HG02938 (cell line): Measurements from ENCODE around the gene EPSTI1.

ENCODE experiments used
- ATAC-seq: cut with Tn5 transposase; IDR thresholded peaks from one replicate; pipeline ENCODE4 v1.9.1; 2021; ENCODE audit warnings: mild to moderate bottlenecking, moderate library complexity; ENCODE audit not compliant: unreplicated experiment

EPSTI1 gene

GRCh38 chr13:42976066-42976465 lies 16.0 kb downstream of the EPSTI1 start:
- ATAC-seq: no peak

- ATAC-seq: no peak
Measured at GRCh38 chr13:42973581-42973980, 18.5 kb downstream of the EPSTI1 start.

GRCh38 chr13:42971691-42972347 lies 20.2 kb downstream of the EPSTI1 start:
- no peak for ATAC-seq

- ATAC-seq: no peak
Measured at GRCh38 chr13:42970824-42971690, 21.0 kb downstream of the EPSTI1 start.

DNA sequence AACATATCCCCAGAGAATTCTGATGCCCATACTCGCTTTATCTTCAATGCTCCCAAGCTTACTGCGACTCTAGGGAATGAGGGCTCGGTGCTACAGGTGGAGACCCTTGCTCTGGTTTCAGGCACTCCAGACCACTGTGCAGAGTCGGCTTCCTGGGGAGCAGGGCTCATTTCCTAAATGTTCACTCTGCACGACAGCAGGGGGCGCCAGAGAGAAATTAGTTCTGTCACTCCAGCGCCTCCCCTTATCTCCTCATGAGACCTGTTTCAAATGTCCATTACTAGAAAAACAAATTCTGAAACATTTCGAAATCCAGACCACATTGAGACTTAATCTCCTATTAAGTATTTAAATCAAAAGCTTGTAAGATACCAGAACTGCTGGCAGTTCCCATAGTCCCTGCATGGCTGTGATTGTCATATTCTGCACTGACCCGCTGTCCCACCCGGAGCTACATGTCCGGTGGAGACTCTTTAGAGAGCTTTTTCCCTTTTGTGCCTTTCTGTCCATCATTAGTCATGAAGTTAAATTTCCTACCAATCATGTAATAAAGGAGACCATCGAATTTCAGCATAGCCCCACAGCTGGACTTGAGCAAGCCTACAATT lies 22.4 kb downstream of the EPSTI1 start:
- ATAC-seq: no peak

GRCh38 chr13:42968906-42969305 lies 23.1 kb downstream of the EPSTI1 start:
- no peak for ATAC-seq

GRCh38 chr13:42967660-42968059 lies 24.4 kb downstream of the EPSTI1 start:
- ATAC-seq: no peak

DNA sequence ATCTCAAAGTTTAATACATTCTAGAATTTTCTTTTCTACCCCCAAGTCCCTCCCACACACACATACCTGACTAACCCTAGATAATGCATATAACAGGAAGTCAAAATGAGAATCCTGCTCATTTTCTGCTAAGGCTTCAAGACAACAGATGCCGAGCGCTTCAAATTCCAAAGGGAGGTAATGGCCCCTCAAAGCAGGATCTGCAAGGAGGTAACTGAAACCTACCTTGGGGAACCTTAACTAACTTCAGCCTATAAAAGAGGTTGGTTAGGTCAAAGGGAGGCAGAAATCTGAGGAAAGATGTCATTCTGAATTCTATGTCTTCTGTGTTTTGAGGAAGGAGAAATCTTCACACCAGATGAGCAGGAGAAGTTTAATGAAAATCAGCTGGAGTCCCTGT lies 26.8 kb downstream of the EPSTI1 start:
- no peak for ATAC-seq

- ATAC-seq: no peak
Measured at GRCh38 chr13:42964761-42965161, 27.3 kb downstream of the EPSTI1 start.

DNA sequence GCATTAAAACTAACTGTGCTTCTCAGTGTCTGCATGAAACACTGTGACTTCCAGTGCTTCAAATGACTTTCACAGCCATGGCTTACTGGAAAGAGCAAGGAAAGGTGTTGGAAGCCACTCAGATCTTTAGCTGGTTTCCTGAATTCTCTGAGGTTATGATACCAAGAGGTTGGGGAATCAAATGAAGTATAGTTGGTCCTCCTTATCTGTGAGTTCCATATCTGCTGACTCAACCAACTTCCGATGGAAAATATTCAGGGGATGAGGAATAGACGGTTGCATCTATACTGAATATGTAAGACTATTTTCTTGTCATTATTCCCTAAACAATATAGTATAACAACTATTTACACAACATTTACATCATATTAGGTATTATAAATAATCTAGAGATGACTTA lies 32.4 kb downstream of the EPSTI1 start:
- no peak for ATAC-seq

GRCh38 chr13:42957881-42958280 lies 34.2 kb downstream of the EPSTI1 start:
- ATAC-seq: no peak

DNA sequence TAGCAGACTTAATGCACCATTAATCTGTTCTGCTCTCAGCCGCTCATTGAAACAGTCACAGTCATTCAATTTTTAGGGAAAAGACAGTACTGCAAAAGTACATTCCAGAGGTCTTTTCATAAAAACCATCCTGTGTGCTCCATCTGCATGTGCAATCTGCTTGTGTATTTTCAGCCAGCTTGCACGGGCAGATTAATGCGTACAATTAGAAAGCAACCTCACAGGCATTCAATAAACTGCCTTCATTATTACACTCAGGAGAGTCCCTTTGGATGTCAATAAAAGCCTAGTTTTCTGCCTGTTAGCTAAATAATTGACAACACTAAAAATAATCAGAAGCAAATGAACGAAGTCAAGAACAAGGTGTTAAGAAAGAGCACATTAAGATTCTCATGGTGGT lies 41.9 kb downstream of the EPSTI1 start:
- ATAC-seq: no peak

DNA sequence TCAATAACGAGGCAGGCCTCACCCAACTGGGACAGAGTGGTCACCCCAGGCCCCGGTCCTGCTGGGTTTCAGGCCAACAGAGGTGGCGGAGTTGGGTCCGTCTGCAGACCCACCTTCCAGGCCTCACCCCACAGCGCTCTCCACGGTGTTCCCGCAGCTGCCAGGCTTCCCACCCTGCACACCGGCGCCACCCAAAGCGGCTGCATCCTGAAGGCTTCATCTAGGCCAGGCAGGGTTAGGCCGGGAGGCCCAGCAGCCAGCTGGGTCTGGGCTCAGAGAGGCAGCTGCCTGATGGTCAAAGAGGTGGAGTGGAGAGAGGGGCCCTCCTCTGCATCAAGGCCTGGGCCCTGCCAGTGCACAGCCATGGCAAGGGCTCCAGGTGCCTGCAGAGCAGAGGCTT lies 44.1 kb downstream of the EPSTI1 start:
- no peak for ATAC-seq

DNA sequence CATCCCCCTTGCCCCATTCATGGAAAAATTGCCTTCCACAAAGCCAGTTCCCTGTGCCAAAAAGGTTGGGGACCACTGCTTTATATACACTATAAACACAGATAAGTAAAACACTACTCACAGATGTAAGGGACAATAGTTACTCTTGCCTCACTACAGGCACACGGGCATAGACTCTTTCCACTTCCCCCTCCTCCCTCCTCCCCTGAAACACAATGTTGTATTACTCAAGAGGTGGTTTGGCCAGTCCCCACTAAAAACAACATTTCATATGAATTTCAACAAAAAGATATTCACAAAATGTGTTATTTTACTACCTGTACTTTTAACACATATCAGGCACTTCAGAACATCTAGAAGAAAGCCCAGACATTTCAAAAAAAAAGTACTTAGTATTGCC lies 45.1 kb downstream of the EPSTI1 start:
- ATAC-seq: no peak

- no peak for ATAC-seq
Measured at GRCh38 chr13:42929886-42930535, 62.0 kb downstream of the EPSTI1 start.

- no peak for ATAC-seq
Measured at GRCh38 chr13:42926555-42926954, 65.5 kb downstream of the EPSTI1 start.

DNA sequence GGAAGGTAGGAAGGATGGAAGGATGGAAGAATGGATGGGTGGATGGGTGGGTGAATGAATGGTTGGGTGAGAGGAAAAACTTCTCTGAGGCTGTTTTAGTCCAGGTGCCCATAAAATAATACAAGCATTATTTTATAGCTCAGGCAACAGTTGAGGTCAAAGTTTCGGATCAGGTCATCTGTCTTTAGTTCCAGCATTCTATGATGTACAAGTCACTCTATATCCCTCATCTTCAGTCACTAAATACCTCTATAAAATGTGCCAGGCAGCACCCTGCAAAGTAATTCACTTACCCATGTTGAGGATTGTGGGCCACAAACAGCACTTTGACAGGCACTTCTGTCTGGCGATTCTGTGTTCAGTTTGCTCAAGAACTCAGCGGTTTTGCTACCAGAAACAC lies 66.0 kb downstream of the EPSTI1 start:
- no peak for ATAC-seq

DNA sequence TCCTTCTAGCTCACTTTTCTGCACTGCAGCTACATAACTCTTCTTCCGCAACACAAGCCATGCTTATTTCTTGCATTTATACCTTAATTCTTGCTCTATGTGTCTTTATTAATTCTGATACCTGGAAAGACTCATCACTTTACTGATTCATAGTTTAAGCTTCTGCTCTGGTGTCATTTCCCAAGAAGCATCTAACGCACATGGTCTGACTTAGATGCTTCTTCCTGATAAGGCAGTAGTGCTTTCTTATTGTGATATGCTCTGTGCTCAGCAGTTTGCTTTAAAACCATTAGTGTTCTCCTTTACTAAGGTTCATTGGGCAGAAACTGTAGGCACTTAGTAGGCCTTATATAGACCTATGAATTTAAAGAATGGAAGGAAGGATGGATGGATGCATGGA lies 66.4 kb downstream of the EPSTI1 start:
- no peak for ATAC-seq

GRCh38 chr13:42924344-42924743 lies 67.7 kb downstream of the EPSTI1 start:
- ATAC-seq: no peak

DNA sequence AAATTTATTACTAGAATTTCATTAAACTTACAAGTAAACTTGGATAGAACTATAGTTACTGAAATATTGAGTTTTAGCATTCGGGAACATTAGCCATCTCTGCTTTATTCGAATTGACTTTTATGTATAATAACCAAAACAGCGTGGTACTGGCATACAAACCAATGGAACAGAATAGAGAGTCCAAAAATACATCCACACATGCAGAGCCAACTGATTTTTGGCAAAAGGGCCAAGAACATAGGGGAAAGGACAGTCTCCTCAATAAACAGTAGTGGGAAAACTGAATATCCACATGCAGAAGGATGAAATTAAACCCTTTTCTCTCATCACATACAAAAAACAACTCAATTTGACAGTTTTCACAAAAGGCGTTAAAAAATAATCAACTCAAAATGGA lies 84.3 kb downstream of the EPSTI1 start:
- no peak for ATAC-seq

DNA sequence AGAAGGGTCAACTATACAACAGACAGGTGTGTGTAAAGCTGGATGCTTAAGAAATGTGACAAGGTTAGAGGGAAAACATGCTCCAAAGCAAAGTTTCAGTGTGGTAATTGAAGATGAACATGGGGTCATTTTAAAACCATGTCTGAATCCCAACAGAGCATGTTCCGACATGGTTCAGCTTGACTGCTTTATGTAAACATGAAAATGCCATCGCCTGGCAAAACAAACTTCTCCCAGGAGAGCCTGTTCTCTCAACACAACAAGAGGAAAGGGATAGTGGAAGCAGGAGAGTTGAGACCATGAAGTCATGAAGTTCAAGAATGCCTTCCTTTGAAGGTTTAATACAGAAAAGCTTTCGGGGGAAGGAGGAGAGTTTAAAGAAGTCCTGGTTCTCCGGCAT lies 85.8 kb downstream of the EPSTI1 start:
- ATAC-seq: no peak

DNA sequence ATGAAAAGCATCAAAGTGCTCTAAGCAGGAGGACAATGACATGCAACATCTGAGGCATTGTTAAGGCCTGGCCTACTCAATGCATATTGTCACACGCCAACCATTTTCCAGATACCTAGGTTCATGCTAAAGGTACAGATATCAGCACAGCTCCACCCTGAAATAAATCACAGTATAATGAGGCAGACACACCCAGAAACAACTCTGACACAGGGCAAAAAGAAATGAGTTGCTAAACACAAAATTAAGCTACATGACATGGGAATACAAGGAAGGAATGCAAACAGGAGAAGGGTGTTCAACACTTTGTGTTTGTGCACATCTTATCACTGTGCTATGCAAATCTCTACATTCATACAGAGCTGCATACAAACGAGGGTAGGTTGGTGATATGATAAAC lies 86.5 kb downstream of the EPSTI1 start:
- no peak for ATAC-seq
